H9 (cell line): Measurements from ENCODE around the gene SORCS2. TPM values are rescaled to one million over a fixed set of nuclear protein-coding genes. Genes with fewer than 3 reads are reported as not detected.

Experiments
- DNase-seq: peaks from one replicate; pipeline ENCODE4 v3.0.0-alpha.2; 2017
- H2AFZ ChIP-seq: one replicate; pipeline ENCODE4 v1.6.1; 2013; ENCODE audit warnings: mild to moderate bottlenecking, low read length, control low read depth, moderate library complexity
- H2AK5ac ChIP-seq: 2 replicates; pipeline ENCODE4 v1.6.1; 2013; ENCODE audit warnings: low read length, control low read depth, mixed read lengths; ENCODE audit not compliant: insufficient read length
- H2BK120ac ChIP-seq: one replicate; pipeline ENCODE4 v1.6.1; 2013; ENCODE audit warnings: low read depth, mild to moderate bottlenecking, low read length, control low read depth, inconsistent platforms; ENCODE audit not compliant: poor library complexity, severe bottlenecking
- H2BK12ac ChIP-seq: 2 replicates; pipeline ENCODE4 v1.6.1; 2013; ENCODE audit warnings: low read length, control low read depth, mixed read lengths, low read depth; ENCODE audit not compliant: insufficient read length
- H2BK15ac ChIP-seq: 2 replicates; pipeline ENCODE4 v1.6.1; 2013; ENCODE audit warnings: low read depth, low read length, control low read depth
- H2BK20ac ChIP-seq: one replicate; pipeline ENCODE4 v1.6.1; 2013; ENCODE audit warnings: low read depth, mild to moderate bottlenecking, low read length, control low read depth, inconsistent platforms; ENCODE audit not compliant: poor library complexity, severe bottlenecking
- H2BK5ac ChIP-seq: 2 replicates; pipeline ENCODE4 v1.6.1; 2013; ENCODE audit warnings: low read length, control low read depth, mixed read lengths; ENCODE audit not compliant: insufficient read length
- H3K14ac ChIP-seq: 2 replicates; pipeline ENCODE4 v1.6.1; 2013; ENCODE audit warnings: low read length, control low read depth; ENCODE audit not compliant: insufficient read depth
- H3K18ac ChIP-seq: 2 replicates; pipeline ENCODE4 v1.6.1; 2013; ENCODE audit warnings: low read depth, mild to moderate bottlenecking, mixed read lengths, low read length, control low read depth; ENCODE audit not compliant: insufficient read length
- H3K23ac ChIP-seq: 2 replicates; pipeline ENCODE4 v1.6.1; 2013; ENCODE audit warnings: low read length, control low read depth, mixed read lengths, low read depth; ENCODE audit not compliant: insufficient read length
- H3K23me2 ChIP-seq: 2 replicates; pipeline ENCODE4 v1.6.1; 2013; ENCODE audit warnings: low read depth, mild to moderate bottlenecking, mixed read lengths, low read length, control low read depth; ENCODE audit not compliant: insufficient read length, poor library complexity, severe bottlenecking
- H3K27ac ChIP-seq: 2 replicates; pipeline ENCODE4 v1.5.1; 2013; ENCODE audit warnings: low read length, control low read depth, mixed read lengths, low read depth; ENCODE audit not compliant: insufficient read length
- H3K27me3 ChIP-seq: 2 replicates; pipeline ENCODE4 v1.6.1; 2013; ENCODE audit warnings: low read length, control low read depth, inconsistent platforms; ENCODE audit not compliant: insufficient read depth
- H3K4ac ChIP-seq: 2 replicates; pipeline ENCODE4 v1.6.1; 2013; ENCODE audit warnings: low read depth, mild to moderate bottlenecking, control low read depth, inconsistent platforms, low read length, moderate library complexity
- H3K4me1 ChIP-seq: 2 replicates; pipeline ENCODE4 v1.6.1; 2013; ENCODE audit warnings: low read length, control low read depth, inconsistent platforms; ENCODE audit not compliant: insufficient read depth
- H3K4me2 ChIP-seq: 2 replicates; pipeline ENCODE4 v1.6.1; 2013; ENCODE audit warnings: low read length, control low read depth, mixed read lengths; ENCODE audit not compliant: insufficient read length, insufficient read depth
- H3K56ac ChIP-seq: 2 replicates; pipeline ENCODE4 v1.6.1; 2013; ENCODE audit warnings: low read depth, mild to moderate bottlenecking, mixed read lengths, low read length, control low read depth; ENCODE audit not compliant: insufficient read length
- H3K79me1 ChIP-seq: 2 replicates; pipeline ENCODE4 v1.6.1; 2013; ENCODE audit warnings: low read depth, mild to moderate bottlenecking, moderate library complexity, low read length, control low read depth, inconsistent platforms; ENCODE audit not compliant: insufficient read depth, poor library complexity, severe bottlenecking
- H3K79me2 ChIP-seq: 2 replicates; pipeline ENCODE4 v1.6.1; 2013; ENCODE audit warnings: low read length, control low read depth, inconsistent platforms; ENCODE audit not compliant: insufficient read depth
- H3K9ac ChIP-seq: 2 replicates; pipeline ENCODE4 v1.6.1; 2013; ENCODE audit warnings: low read length, control low read depth, mixed read lengths; ENCODE audit not compliant: insufficient read length; ENCODE audit errors: extremely low read depth
- H3K9me3 ChIP-seq: one replicate; pipeline ENCODE4 v1.6.1; 2013; ENCODE audit warnings: low read depth, low read length, inconsistent platforms; ENCODE audit not compliant: control insufficient read depth
- H3T11ph ChIP-seq: one replicate; pipeline ENCODE4 v1.6.1; 2013; ENCODE audit warnings: mild to moderate bottlenecking, low read length, control low read depth, inconsistent platforms
- H4K20me1 ChIP-seq: one replicate; pipeline ENCODE4 v1.6.1; 2013; ENCODE audit not compliant: control insufficient read depth, insufficient read length, insufficient read depth
- H4K5ac ChIP-seq: 2 replicates; pipeline ENCODE4 v1.6.1; 2013; ENCODE audit warnings: low read depth, mild to moderate bottlenecking, mixed read lengths, low read length, control low read depth; ENCODE audit not compliant: insufficient read length
- H4K8ac ChIP-seq: replicated peaks from 2 replicates; pipeline ENCODE4 v1.6.1; 2013; ENCODE audit warnings: low read length, control low read depth, mixed read lengths, low read depth; ENCODE audit not compliant: insufficient read length
- H4K91ac ChIP-seq: 2 replicates; pipeline ENCODE4 v1.6.1; 2013; ENCODE audit warnings: low read depth, mild to moderate bottlenecking, moderate library complexity, mixed read lengths, low read length, control low read depth; ENCODE audit not compliant: insufficient read length
- H3K27ac Mint-ChIP-seq, 3 experiments: 2 replicates in 2 of 3; 3 replicates in 1 of 3; pipeline ENCODE4 v1.8.0; 2020 to 2021; ENCODE audit warnings: mixed read lengths in 3 of 3, mild to moderate bottlenecking in 1 of 3, moderate library complexity in 1 of 3
- H3K27me3 Mint-ChIP-seq: 2 replicates; pipeline ENCODE4 v1.8.0; 2021; ENCODE audit warnings: low read depth, mild to moderate bottlenecking, moderate library complexity, mixed read lengths
- H3K36me3 Mint-ChIP-seq, 3 experiments: 2 replicates in 2 of 3; 3 replicates in 1 of 3; pipeline ENCODE4 v1.8.0; 2020 to 2021; ENCODE audit warnings: low read depth in 3 of 3, mixed read lengths in 3 of 3; ENCODE audit not compliant: insufficient read depth in 1 of 3
- H3K4me1 Mint-ChIP-seq, 2 experiments: 2 replicates each; pipeline ENCODE4 v1.8.0; 2020; ENCODE audit warnings: mixed read lengths in 2 of 2
- H3K4me3 Mint-ChIP-seq, 2 experiments: 2 replicates in 1 of 2; 3 replicates in 1 of 2; pipeline ENCODE4 v1.8.0; 2020 to 2021; ENCODE audit warnings: mild to moderate bottlenecking in 2 of 2, mixed read lengths in 2 of 2, moderate library complexity in 1 of 2
- H3K9me3 Mint-ChIP-seq, 2 experiments: 2 replicates in 1 of 2; 3 replicates in 1 of 2; pipeline ENCODE4 v1.8.0; 2020; ENCODE audit warnings: mild to moderate bottlenecking in 2 of 2, mixed read lengths in 2 of 2, moderate library complexity in 1 of 2
- WGBS: extraction: QIAGEN DNeasy Blood & Tissue Kit; methylation state at CpG from one replicate; pipeline ENCODE4 v1.1.7; 2013; ENCODE audit warnings: missing lambda C conversion rate, low lambda C conversion rate, mixed read lengths; ENCODE audit not compliant: insufficient read length; ENCODE audit errors: extremely low coverage; 5-methylcytosine and 5-hydroxymethylcytosine counted together
- total RNA-seq: library from RNA; stranded (reverse); gene quantifications from 2 replicates; pipeline ENCODE4 v1.2.1, GENCODE V29; 2021
- TF ChIP-seq, protein P1 (sequence below): fragments of 200-600 bp; sonication (generic); conservative IDR thresholded peaks from 3 replicates; pipeline ENCODE4 v1.8.0; 2021; ENCODE audit warnings: antibody characterized with exemption, mild to moderate bottlenecking

The SORCS2 gene
- total RNA-seq, 1 experiment from 2014 or later: 0.57 TPM

DNA sequence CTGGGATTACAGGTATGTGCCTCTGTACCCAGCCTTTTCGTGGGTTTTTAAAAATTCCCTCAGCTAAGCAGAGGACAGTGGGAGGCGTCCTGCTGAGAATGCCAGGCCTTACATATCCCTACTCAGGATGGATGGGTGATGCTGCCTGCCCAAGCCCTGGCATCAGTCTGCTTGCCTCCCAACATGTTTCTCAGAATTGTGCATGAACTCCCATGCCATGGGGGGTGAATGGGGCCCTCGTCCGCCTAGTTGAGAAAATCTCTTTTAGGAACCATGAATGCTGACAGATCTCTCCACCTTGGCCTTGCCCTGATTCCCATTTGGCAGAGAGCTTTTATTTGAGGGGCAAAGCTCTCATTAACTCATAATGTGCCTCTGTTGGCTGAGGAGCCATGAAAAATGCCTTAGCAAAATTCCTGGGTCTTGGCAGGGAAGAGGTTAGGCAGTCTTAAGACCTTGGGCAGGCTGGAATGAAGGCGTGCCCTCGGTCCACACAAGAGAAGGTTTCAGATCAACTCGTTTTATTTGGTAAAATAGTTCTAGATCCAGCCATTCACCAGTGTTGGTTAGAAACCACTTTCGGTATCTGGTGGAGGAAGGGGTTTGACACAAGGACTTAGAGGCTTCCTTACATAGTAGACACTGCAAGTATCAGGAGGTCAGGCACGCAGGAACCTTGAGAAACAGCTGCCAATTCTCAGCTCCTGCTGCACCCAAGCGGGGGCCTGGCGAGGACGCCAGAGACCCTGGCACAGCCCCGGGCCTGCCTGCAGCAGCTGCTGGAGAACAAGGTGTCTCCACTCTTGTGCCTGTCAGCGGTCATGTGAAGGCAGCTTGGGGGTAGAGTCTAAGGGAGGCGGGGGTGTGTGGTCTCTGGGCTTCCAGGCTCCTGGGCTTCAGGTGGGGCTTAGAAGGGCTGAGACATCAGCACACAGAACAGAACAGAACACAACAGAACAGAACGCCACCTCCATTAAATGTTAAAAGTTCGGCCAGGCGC is 435.2 kb downstream of the SORCS2 start:
- Histone ChIP-seq H3K79me1 (no peaks in the 10 kb centered on the region), H3K79me2 (no peaks in the 10 kb centered on the region), H3K23ac (no peak overlapping the region), H3K18ac (no peak overlapping the region), H2AFZ (no peak overlapping the region), H3K4me2 (no peak overlapping the region), H2BK15ac (no peak overlapping the region), H3K4ac (no peak overlapping the region), H2BK20ac (no peak overlapping the region), H3K14ac (no peak overlapping the region), H3K56ac (no peak overlapping the region), H2BK120ac (no peak overlapping the region), H4K8ac (no peak overlapping the region), H4K5ac (no peak overlapping the region), H3T11ph (no peak overlapping the region), H2AK5ac (no peak overlapping the region), H4K91ac (no peak overlapping the region), H3K9me3 (peaks cover 7% of the 10 kb centered on the region), H4K20me1 (no peaks in the 10 kb centered on the region), H3K27me3 (no peaks in the 10 kb centered on the region), H3K4me1 (no peaks in the 10 kb centered on the region), H3K23me2 (no peaks in the 10 kb centered on the region), H2BK12ac (no peak overlapping the region), H2BK5ac (no peak overlapping the region), H3K27ac (no peak overlapping the region), H3K9ac (no peak overlapping the region)
- TF ChIP-seq, protein P1, sequence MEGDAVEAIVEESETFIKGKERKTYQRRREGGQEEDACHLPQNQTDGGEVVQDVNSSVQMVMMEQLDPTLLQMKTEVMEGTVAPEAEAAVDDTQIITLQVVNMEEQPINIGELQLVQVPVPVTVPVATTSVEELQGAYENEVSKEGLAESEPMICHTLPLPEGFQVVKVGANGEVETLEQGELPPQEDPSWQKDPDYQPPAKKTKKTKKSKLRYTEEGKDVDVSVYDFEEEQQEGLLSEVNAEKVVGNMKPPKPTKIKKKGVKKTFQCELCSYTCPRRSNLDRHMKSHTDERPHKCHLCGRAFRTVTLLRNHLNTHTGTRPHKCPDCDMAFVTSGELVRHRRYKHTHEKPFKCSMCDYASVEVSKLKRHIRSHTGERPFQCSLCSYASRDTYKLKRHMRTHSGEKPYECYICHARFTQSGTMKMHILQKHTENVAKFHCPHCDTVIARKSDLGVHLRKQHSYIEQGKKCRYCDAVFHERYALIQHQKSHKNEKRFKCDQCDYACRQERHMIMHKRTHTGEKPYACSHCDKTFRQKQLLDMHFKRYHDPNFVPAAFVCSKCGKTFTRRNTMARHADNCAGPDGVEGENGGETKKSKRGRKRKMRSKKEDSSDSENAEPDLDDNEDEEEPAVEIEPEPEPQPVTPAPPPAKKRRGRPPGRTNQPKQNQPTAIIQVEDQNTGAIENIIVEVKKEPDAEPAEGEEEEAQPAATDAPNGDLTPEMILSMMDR: no peak
- Mint-ChIP-seq H3K4me1 (peaks cover 6 to 7% of the 10 kb centered on the region in 2 experiments), H3K27ac (peak overlapping the region in 1 of 3 experiments; percentile 52; a peak in 2 of 7 replicates), H3K36me3 (peaks cover 4 to 7% (median 5%) of the 10 kb centered on the region in 3 experiments; a peak in 4 of 7 replicates), H3K4me3 (no peak overlapping the region), H3K27me3 (peaks cover 15% of the 10 kb centered on the region), H3K9me3 (peaks cover 4 to 17% of the 10 kb centered on the region in 2 experiments; a peak in 4 of 5 replicates)
- no peak for DNase-seq
- no CpG with 5 or more reads among the region's 18 CpGs for whole genome bisulfite sequencing
